ENCODE measurements around the gene WSB2. TPM values are rescaled to one million over a fixed set of nuclear protein-coding genes. Genes with fewer than 3 reads are reported as not detected.

WSB2 gene
- total and polyA plus RNA-seq, 9 of the 15 experiments (the other 6 are each of a cell fraction or from before 2014, with no cell fraction given), result 31.4 to 77.6 (median 52.6) TPM

GRCh38 chr12:118016424-118017264 is 44.3 kb downstream of the WSB2 start, which contains the start of gene RFC5 (continued):
- TF ChIP-seq BCLAF1 (IDR thresholded peaks at IDR 0.05; ENCODE audit: borderline replicate concordance in 1 of 2, control insufficient read depth in 1 of 2, low read depth in 2 of 2, low read length in 1 of 2), result no peak
- no peak for TF ChIP-seq CREBBP (IDR thresholded peaks at IDR 0.05; ENCODE audit: low read depth, low read length)
- TF ChIP-seq ZNF639 (CRISPR knock-in tag; conservative IDR thresholded peaks at IDR 0.05 in 1 of 2, IDR thresholded peaks at IDR 0.05 in 1 of 2), result no peak
- TF ChIP-seq PHF8 (IDR thresholded peaks at IDR 0.05; ENCODE audit: borderline replicate concordance, low read length), result peak; percentile 96
- no peak; the same call in 1 of the 2 replicates for TF ChIP-seq FOXP1 (CRISPR knock-in tag; IDR thresholded peaks at IDR 0.05)
- TF ChIP-seq HCFC1 (IDR thresholded peaks at IDR 0.05; ENCODE audit: low read depth, low read length), result peak; percentile 62
- peak; percentile 94 for TF ChIP-seq ARID4B (CRISPR knock-in tag; IDR thresholded peaks at IDR 0.05)
- TF ChIP-seq ID3 (CRISPR knock-in tag; IDR thresholded peaks at IDR 0.05), result no peak
- peak; percentile 83 for TF ChIP-seq ID3 (tag; IDR thresholded peaks at IDR 0.05)
- peak; percentile 71 for TF ChIP-seq MAX (CRISPR knock-in tag; IDR thresholded peaks at IDR 0.05)
- no peak for TF ChIP-seq RBM39 (optimal IDR thresholded peaks at IDR 0.05; ENCODE audit: low read depth, low read length)
- no peak for TF ChIP-seq ZNF408 (CRISPR knock-in tag; IDR thresholded peaks at IDR 0.05; ENCODE audit: low read depth)

Measured in K562 (cell line).